ENCODE measurements around the gene NPHP4. TPM values are rescaled to one million over a fixed set of nuclear protein-coding genes. Genes with fewer than 3 reads are reported as not detected.

The NPHP4 gene
- total RNA-seq, 1 donor: 8.0 TPM

DNA sequence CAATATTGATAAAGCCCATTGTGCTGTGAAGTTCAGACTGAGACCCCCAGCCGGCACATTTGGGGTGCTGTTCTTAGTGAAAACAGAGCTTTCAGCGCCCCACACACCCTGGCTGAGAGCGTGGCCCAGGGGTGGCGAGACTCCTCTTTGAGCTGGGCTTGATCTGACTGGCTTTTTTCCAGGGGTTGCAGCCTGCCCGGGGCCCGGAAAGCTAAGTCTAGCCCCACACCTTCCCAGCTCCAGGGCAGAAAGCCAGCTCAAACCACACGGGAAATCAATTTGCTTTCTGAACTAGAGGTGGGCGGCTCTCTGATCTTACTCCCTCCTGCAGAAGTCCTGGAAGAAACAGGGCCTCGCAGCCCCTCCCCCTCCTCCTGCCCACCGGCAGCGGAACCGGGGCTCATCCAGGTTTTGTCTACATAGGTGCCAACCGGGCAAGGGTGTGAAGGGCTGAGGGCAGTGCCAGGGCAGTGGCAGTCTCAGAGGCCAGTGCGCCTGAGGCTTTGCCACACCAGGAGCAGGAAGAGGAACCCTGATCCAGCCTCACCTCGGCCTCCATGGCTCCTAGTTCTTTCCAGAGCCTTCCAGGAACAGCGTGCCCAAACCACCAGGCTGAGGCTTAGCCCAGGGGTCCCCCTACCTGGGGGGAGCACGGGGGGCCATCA lies 155.3 kb downstream of the NPHP4 start:
- Histone ChIP-seq H3K36me3 (ENCODE audit: insufficient read depth, low read length) (no peaks in the 10 kb centered on the region), H3K9me3 (ENCODE audit: low read depth, low read length) (no peaks in the 10 kb centered on the region), H2AFZ (ENCODE audit: low read length) (no peak overlapping the region), H3K79me2 (ENCODE audit: insufficient read depth, low read length) (no peaks in the 10 kb centered on the region), H4K20me1 (ENCODE audit: insufficient read depth, low read length) (no peaks in the 10 kb centered on the region), H3K4me2 (ENCODE audit: insufficient read depth, low read length) (no peak overlapping the region), H3K4me1 (ENCODE audit: insufficient read depth, low read length) (no peaks in the 10 kb centered on the region), H3K27me3 (ENCODE audit: insufficient read depth, low read length) (no peaks in the 10 kb centered on the region), H3K27ac (ENCODE audit: low read depth, low read length) (no peak overlapping the region), H3K4me3 (ENCODE audit: insufficient read depth, low read length) (no peak overlapping the region)
- TF ChIP-seq, protein P1, sequence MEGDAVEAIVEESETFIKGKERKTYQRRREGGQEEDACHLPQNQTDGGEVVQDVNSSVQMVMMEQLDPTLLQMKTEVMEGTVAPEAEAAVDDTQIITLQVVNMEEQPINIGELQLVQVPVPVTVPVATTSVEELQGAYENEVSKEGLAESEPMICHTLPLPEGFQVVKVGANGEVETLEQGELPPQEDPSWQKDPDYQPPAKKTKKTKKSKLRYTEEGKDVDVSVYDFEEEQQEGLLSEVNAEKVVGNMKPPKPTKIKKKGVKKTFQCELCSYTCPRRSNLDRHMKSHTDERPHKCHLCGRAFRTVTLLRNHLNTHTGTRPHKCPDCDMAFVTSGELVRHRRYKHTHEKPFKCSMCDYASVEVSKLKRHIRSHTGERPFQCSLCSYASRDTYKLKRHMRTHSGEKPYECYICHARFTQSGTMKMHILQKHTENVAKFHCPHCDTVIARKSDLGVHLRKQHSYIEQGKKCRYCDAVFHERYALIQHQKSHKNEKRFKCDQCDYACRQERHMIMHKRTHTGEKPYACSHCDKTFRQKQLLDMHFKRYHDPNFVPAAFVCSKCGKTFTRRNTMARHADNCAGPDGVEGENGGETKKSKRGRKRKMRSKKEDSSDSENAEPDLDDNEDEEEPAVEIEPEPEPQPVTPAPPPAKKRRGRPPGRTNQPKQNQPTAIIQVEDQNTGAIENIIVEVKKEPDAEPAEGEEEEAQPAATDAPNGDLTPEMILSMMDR (IDR thresholded peaks at IDR 0.05; ENCODE audit: extremely low read depth, low read depth, low read length): no peak
- DNase-seq (ENCODE audit: insufficient read length, low spot score, missing footprints): peak; percentile 29

DNA sequence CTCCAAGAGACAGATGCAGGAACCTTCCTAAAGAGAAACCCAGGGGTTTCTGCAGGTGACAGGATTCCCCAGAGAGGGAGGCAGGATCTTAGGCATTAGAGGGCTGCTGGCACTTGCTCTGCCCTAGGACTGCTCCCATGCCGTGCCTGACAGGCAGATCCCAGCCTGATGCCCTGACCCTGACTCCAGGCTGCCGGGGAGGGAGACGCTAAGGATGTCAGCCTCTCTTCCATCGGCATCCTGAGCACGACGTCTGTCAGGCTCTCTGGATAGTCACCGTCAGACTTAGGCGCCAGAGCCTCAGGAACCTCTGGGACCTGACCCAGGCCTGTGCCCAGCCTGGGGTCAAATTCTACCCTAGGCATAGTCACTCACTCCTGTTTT lies 157.1 kb downstream of the NPHP4 start:
- DNase-seq (ENCODE audit: insufficient read length, low spot score, missing footprints): peak; percentile 86

DNA sequence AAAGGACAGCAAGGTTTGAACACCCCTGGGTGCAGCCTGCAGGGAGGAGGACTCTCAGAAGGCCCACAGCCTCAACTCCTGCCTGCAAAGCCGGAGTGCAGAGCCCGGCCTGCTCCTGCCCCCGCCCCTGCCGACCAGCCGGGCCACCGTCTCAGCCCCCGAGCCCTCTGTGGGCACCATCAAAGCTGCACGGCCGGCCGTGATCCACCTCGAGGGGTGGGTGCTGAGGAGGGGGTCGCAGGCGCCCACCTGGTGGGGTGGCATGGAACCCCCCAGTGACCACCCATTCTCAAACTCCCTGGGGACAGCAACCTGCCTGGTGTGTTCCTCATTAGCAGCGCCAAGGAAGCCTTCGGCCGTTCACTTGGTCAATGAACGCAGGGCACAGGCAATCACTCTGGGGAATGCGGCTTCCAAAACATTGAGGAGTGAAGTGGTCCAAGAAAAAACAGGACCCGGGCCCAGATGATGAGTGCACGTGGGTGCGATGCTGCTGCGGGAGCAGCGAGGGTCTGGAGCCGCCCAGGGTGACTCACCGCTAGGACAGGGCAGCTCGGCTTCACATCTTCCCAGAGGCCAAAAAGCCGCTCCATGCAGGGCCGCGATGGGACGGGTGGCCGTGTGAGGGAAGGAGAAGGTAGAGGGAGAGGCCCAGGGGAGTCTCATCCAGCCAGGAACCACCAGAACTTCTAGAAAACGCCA lies 157.6 kb downstream of the NPHP4 start:
- TF ChIP-seq, protein P1 (IDR thresholded peaks at IDR 0.05; ENCODE audit: extremely low read depth, low read depth, low read length): no peak
- Histone ChIP-seq H3K9me3 (ENCODE audit: low read depth, low read length) (no peaks in the 10 kb centered on the region), H3K4me1 (ENCODE audit: insufficient read depth, low read length) (no peaks in the 10 kb centered on the region)

More for the DNA sequence above, 157.1 kb downstream of the NPHP4 start:
- no peaks in the 10 kb centered on the region for H3K79me2 ChIP-seq (ENCODE audit: insufficient read depth, low read length)
- TF ChIP-seq, protein P1 (IDR thresholded peaks at IDR 0.05; ENCODE audit: extremely low read depth, low read depth, low read length): no peak
- no peaks in the 10 kb centered on the region for H3K4me1 ChIP-seq (ENCODE audit: insufficient read depth, low read length)
- no peaks in the 10 kb centered on the region for H3K36me3 ChIP-seq (ENCODE audit: insufficient read depth, low read length)
- H4K20me1 ChIP-seq (ENCODE audit: insufficient read depth, low read length): no peaks in the 10 kb centered on the region
- no peaks in the 10 kb centered on the region for H3K9me3 ChIP-seq (ENCODE audit: low read depth, low read length)
- no peak overlapping the region for H2AFZ ChIP-seq (ENCODE audit: low read length)
- H3K4me3 ChIP-seq (ENCODE audit: insufficient read depth, low read length): no peak overlapping the region
- no peak overlapping the region for H3K27ac ChIP-seq (ENCODE audit: low read depth, low read length)
- H3K27me3 ChIP-seq (ENCODE audit: insufficient read depth, low read length): no peaks in the 10 kb centered on the region
- no peak overlapping the region for H3K4me2 ChIP-seq (ENCODE audit: insufficient read depth, low read length)

DNA sequence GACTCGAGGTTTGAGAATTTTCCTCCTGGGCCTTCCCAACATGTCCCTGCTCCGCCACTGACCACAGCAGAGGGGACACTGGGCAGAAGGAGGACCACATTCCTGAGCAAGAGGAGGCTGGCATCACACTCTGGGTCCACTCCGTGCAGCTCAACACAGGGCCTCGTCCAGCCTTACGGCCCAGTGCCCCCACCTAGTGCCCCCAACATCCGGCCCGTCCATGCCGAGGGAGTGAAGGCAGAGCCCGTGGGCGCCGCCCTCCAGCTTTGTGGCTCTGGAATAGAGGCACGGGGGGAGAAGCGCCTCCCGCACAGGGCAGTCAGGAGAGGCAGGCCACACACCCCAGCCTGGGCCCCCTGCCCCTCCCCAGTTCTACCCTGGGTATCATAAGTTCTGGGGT lies 158.3 kb downstream of the NPHP4 start:
- Histone ChIP-seq H2AFZ (ENCODE audit: low read length) (no peak overlapping the region), H3K79me2 (ENCODE audit: insufficient read depth, low read length) (no peaks in the 10 kb centered on the region), H3K4me3 (ENCODE audit: insufficient read depth, low read length) (no peak overlapping the region), H4K20me1 (ENCODE audit: insufficient read depth, low read length) (no peaks in the 10 kb centered on the region), H3K36me3 (ENCODE audit: insufficient read depth, low read length) (no peaks in the 10 kb centered on the region), H3K9me3 (ENCODE audit: low read depth, low read length) (no peaks in the 10 kb centered on the region), H3K27ac (ENCODE audit: low read depth, low read length) (no peak overlapping the region), H3K27me3 (ENCODE audit: insufficient read depth, low read length) (no peaks in the 10 kb centered on the region), H3K4me2 (ENCODE audit: insufficient read depth, low read length) (no peak overlapping the region), H3K4me1 (ENCODE audit: insufficient read depth, low read length) (no peaks in the 10 kb centered on the region)
- DNase-seq (ENCODE audit: insufficient read length, low spot score, missing footprints): peak; percentile 74
- TF ChIP-seq, protein P1 (IDR thresholded peaks at IDR 0.05; ENCODE audit: extremely low read depth, low read depth, low read length): no peak

More for the DNA sequence above, 157.6 kb downstream of the NPHP4 start:
- Histone ChIP-seq H3K27ac (ENCODE audit: low read depth, low read length) (no peak overlapping the region), H3K4me2 (ENCODE audit: insufficient read depth, low read length) (no peak overlapping the region), H3K27me3 (ENCODE audit: insufficient read depth, low read length) (no peaks in the 10 kb centered on the region), H3K4me3 (ENCODE audit: insufficient read depth, low read length) (no peak overlapping the region), H3K79me2 (ENCODE audit: insufficient read depth, low read length) (no peaks in the 10 kb centered on the region), H3K36me3 (ENCODE audit: insufficient read depth, low read length) (no peaks in the 10 kb centered on the region), H2AFZ (ENCODE audit: low read length) (no peak overlapping the region), H4K20me1 (ENCODE audit: insufficient read depth, low read length) (no peaks in the 10 kb centered on the region)
- DNase-seq (ENCODE audit: insufficient read length, low spot score, missing footprints): peak; percentile 78
